ENCODE results near the gene SND1. TPM values are rescaled to one million over a fixed set of nuclear protein-coding genes. Genes with fewer than 3 reads are reported as not detected.

SND1 gene
- total RNA-seq, 1 experiment from 2014 or later = 218 TPM

- Histone ChIP-seq H3K27ac (ENCODE audit: insufficient read length, low read depth, low read length) (no peak overlapping the region), H2BK20ac (ENCODE audit: low read depth, low read length, poor library complexity, severe bottlenecking) (no peak overlapping the region), H3T11ph (ENCODE audit: low read length) (no peak overlapping the region), H3K14ac (ENCODE audit: insufficient read depth, low read length) (no peak overlapping the region), H3K79me1 (ENCODE audit: insufficient read depth, low read depth, low read length, poor library complexity, severe bottlenecking) (peaks cover 3% of the 10 kb centered on the region), H3K23ac (ENCODE audit: insufficient read length, low read depth, low read length) (no peak overlapping the region), H2BK120ac (ENCODE audit: low read depth, low read length, poor library complexity, severe bottlenecking) (no peak overlapping the region), H3K56ac (ENCODE audit: insufficient read length, low read depth, low read length) (no peak overlapping the region), H4K5ac (ENCODE audit: insufficient read length, low read depth, low read length) (no peak overlapping the region), H3K4me2 (ENCODE audit: insufficient read depth, insufficient read length, low read length) (no peak overlapping the region), H2BK15ac (ENCODE audit: low read depth, low read length) (no peak overlapping the region), H3K9ac (ENCODE audit: extremely low read depth, insufficient read length, low read length) (no peak overlapping the region), H3K4me1 (ENCODE audit: insufficient read depth, low read length) (no peaks in the 10 kb centered on the region), H2AK5ac (ENCODE audit: insufficient read length, low read length) (no peak overlapping the region), H2BK12ac (ENCODE audit: insufficient read length, low read depth, low read length) (no peak overlapping the region), H4K20me1 (ENCODE audit: control insufficient read depth, insufficient read depth, insufficient read length) (no peaks in the 10 kb centered on the region), H3K4ac (ENCODE audit: low read depth, low read length) (no peak overlapping the region), H2BK5ac (ENCODE audit: insufficient read length, low read length) (no peak overlapping the region), H3K79me2 (ENCODE audit: insufficient read depth, low read length) (peaks cover 8% of the 10 kb centered on the region; the same call in 1 of the 2 replicates), H4K91ac (ENCODE audit: insufficient read length, low read depth, low read length) (no peak overlapping the region), H3K18ac (ENCODE audit: insufficient read length, low read depth, low read length) (no peak overlapping the region), H2AFZ (ENCODE audit: low read length) (no peak overlapping the region), H3K9me3 (ENCODE audit: control insufficient read depth, low read depth, low read length) (no peaks in the 10 kb centered on the region), H4K8ac (replicated peaks; ENCODE audit: insufficient read length, low read depth, low read length) (no peak overlapping the region), H3K23me2 (ENCODE audit: insufficient read length, low read depth, low read length, poor library complexity, severe bottlenecking) (no peaks in the 10 kb centered on the region), H3K27me3 (ENCODE audit: insufficient read depth, low read length) (no peaks in the 10 kb centered on the region)
- TF ChIP-seq, protein P1, sequence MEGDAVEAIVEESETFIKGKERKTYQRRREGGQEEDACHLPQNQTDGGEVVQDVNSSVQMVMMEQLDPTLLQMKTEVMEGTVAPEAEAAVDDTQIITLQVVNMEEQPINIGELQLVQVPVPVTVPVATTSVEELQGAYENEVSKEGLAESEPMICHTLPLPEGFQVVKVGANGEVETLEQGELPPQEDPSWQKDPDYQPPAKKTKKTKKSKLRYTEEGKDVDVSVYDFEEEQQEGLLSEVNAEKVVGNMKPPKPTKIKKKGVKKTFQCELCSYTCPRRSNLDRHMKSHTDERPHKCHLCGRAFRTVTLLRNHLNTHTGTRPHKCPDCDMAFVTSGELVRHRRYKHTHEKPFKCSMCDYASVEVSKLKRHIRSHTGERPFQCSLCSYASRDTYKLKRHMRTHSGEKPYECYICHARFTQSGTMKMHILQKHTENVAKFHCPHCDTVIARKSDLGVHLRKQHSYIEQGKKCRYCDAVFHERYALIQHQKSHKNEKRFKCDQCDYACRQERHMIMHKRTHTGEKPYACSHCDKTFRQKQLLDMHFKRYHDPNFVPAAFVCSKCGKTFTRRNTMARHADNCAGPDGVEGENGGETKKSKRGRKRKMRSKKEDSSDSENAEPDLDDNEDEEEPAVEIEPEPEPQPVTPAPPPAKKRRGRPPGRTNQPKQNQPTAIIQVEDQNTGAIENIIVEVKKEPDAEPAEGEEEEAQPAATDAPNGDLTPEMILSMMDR (conservative IDR thresholded peaks at IDR 0.05) = no peak
- WGBS (ENCODE audit: extremely low coverage, insufficient read length, low lambda C conversion rate) = no CpG with 5 or more reads among the region's 4 CpGs
- DNase-seq = no peak
- H3K4me1 Mint-ChIP-seq = peaks cover 47% of the 10 kb centered on the region in 2 experiments
- H3K27me3 Mint-ChIP-seq (ENCODE audit: low read depth) = no peaks in the 10 kb centered on the region
- H3K9me3 Mint-ChIP-seq = no peaks in the 10 kb centered on the region
- H3K4me3 Mint-ChIP-seq = no peak overlapping the region
- peaks cover 0 to 4% (median under 1%) of the 10 kb centered on the region in 3 experiments; a peak in 2 of 7 replicates for H3K36me3 Mint-ChIP-seq (ENCODE audit: insufficient read depth in 1 of 3, low read depth in 3 of 3)
- no peak overlapping the region for H3K27ac Mint-ChIP-seq
Measured at GRCh38 chr7:127760436-127761031, 108.5 kb downstream of the SND1 start.

All from H9 (cell line).